Measurements from ENCODE around the gene LBH.

The LBH gene

GRCh38 chr2:30231212-30231995 is at the start of gene LBH:
LBH (plus strand) TSS chr2:30231534; CDS start chr2:30231739, 205 bp downstream.
- peak; percentile 79 for DNase-seq

DNA sequence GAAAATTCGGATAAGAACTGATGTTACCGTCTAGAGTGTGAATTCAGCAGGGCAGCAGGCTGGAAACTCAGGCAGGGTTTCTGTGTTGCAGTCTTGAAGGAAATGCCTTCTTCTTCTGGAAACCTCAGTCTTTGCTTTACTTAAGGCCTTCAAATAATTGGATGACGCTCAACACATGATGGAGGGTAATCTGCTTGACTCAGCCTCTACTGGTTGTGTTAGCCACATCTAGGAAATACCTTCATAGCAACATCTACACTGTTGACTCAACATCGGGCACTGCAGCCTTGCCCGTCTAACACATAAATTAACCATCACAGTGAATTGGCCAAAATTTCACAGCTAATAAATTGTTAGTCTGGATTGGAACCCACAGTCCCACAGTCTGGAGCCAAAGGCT is 47.3 kb upstream of the LBH start:
- DNase-seq = no peak

DNA sequence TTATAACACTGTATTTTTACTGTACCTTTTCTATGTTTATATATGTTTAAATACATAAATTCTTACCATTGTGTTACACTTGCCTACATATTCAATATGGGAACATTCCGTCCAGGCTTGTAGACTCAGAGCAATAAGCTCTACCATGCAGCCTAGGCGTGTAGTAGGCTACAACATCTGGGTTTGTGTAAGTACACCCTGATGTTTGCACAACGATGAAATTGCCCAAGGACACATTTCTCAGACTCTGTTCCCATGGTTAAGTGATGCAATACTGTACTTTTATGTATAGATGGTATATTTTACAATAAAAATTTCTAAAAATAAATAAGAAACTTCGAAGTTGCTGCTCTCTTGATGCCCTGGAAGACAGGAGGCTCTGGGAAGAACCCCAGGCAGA is 46.2 kb upstream of the LBH start:
- DNase-seq = no peak

- no peak for DNase-seq
Observed at GRCh38 chr2:30188292-30188691, 43.0 kb upstream of the LBH start.

GRCh38 chr2:30190637-30191036 is 40.7 kb upstream of the LBH start:
- no peak for DNase-seq

DNA sequence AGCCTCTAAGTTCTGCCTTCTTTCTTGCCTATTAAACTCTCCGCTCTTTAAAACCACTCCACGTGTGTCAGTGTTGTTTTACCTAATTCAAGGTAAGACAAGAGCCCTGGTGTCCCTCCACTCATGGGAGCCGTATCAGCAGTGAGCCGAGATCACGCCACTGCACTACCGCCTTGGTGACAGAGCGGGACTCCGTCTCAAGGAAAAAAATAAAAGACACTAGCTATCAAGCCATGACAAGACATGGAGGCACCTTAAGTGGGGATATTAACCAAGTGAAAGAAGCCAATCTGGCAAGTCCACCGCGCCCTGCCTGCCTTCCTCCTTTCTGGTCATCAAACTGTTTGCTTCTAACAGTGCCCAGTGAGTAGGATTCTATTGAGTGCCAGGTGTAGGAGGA is 40.2 kb upstream of the LBH start:
- no peak for DNase-seq

DNA sequence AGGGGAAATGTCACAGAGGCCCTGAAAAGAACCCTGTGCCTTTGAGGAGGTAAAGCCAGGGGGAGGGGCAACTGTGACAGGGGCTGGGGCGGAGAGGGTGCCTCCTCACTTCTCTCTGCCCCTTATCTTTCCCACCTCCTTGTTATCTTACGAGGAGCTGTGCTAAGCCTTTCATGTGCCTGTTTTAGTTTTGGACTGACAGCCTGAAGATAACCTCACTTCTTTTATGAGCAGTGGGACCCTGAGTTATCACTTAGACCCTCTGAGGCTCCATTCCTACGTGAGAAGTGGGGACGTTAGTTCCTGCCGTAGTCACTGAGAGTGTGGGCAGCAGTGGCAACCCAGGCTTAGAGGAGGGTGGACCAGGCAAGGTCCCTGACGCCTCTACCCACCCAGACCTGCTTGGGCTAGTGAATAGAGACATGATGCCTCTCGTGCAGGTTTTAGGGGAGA is 39.5 kb upstream of the LBH start:
- DNase-seq = no peak

GRCh38 chr2:30192314-30192713 is 39.0 kb upstream of the LBH start:
- no peak for DNase-seq

DNA sequence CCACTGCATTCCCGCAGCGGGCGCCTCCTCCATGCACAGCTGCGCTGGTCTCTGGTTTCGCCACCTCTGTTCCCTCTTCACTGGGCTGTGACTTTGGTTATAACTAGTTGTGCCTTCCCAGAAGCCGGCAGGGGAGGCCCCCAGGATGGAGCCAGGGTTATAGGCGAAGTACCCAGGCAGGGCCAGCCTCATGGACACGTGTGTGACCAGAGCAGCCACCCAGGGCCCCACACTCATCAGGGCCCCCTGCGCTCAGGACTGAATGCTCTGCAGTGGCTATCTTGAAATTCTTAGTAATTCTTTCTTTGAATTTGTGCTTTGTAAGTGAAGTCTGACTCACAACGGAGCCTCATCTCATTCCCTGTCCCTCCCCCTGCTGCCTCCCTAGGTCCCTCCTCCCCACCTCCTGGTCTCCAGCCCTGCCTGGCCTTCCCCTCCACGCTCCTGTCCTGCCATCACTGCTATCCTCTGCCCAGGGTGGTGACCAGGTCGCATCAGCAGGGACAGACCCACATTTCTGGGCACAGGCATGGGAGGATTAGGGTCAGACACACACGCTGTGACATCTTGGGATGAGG is 38.1 kb upstream of the LBH start:
- DNase-seq = no peak

DNA sequence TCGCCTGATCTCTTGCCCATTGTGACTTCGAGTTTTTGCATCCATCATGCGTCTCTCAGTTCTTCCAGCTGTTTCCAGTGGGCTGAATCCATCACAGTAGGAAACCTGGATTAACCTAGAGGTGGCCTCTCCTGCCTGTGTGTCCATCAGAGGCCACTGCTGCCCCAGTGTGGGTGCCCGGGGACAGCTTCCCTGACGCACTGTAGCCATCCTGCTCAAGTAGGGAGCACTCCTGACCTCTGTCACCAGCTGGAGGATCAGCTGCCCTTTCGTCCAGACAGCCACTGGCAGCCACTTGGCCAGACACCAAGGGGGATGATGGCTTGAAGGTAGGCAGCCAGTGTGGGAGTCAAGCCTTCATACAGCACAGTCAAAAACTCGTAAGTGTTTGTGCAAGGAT is 36.9 kb upstream of the LBH start:
- DNase-seq = no peak

GRCh38 chr2:30195016-30195415 is 36.3 kb upstream of the LBH start:
- no peak for DNase-seq

DNA sequence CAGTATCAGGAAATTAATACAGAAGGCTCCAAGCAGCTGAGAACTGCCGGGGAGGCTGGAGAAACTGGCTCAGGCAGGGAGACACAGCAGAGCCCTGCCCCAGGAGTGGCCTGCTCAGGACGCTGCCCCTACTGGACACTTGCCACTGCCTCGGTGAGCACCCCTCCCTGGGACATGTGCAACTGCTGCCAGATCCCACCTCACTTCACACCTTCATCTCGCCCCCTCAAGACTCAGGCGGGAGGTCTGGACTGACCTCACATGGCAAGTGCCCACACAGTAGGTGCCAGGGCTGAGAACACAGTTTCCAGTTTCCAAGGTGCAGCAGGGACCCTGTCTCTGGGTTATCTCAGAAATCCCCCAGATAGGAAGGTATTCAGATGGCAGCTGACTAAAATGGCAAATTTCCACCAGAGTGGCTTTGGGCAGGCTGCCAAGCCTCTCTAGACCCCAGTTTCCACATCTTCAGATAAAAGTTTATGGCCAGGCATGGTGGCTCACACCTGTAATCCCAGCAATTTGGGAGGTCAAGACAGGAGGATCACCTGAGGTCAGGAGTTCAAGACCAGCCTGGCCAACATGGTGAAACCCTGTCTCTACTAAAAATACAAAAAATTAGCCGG is 33.7 kb upstream of the LBH start:
- DNase-seq = no peak

DNA sequence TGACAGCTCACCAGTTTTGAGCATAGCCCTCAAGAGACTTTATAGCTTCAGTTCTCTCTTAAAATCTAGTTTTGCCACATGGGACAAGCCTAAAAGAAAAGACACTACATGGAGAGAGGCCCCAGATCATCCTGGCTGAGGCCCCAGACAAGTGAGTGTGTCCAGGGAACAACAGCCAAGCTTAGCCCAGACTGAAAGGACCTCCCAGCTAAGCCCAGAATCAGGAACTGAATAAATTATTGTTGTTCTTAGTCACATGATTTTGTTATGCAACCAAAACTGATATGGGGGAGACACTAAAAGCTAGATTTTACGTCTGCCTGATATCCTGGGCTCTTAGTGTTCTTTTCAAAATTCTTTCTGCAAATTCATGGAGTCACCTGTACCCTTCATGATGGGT is 29.3 kb upstream of the LBH start:
- no peak for DNase-seq

- no peak for DNase-seq
Observed at GRCh38 chr2:30203156-30203555, 28.2 kb upstream of the LBH start.

DNA sequence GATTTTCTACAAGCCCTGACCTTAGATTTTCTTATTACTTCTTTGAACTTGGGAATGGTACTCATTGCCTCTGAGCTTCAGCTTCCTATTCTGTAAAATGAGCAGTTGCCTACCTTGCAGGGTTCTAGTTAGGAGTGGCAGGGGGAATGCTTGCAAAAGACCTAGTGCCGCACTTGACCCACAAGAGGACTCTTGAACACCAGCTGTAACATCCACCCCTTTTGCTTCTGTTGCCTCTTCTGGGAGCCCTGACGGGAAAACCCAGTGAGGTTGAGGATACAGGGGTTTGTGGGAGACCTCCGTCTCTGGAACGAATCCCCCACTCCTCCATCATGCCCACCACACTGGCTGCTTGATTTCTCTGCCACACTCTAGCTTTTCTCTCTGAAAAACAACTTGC is 27.1 kb upstream of the LBH start:
- DNase-seq = no peak

DNA sequence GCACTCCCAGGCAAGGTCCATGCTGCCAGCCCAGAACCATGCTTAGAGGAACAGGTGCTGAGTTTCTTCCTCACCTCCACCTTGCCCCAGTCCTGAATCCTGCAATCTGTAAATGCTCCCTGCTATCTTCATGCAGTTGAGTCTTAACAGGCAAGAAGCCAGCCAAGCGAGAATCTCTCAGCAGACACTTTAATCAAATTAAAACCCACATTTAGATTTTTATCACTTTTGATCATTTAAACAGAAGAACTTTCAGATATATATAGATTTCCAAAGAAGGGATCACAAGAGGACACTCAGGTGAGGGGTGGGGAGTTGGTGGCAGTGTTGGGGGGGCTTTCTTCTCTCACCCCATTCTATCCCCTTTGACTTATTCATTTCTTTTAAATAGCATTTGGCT is 25.9 kb upstream of the LBH start:
- DNase-seq = no peak

DNA sequence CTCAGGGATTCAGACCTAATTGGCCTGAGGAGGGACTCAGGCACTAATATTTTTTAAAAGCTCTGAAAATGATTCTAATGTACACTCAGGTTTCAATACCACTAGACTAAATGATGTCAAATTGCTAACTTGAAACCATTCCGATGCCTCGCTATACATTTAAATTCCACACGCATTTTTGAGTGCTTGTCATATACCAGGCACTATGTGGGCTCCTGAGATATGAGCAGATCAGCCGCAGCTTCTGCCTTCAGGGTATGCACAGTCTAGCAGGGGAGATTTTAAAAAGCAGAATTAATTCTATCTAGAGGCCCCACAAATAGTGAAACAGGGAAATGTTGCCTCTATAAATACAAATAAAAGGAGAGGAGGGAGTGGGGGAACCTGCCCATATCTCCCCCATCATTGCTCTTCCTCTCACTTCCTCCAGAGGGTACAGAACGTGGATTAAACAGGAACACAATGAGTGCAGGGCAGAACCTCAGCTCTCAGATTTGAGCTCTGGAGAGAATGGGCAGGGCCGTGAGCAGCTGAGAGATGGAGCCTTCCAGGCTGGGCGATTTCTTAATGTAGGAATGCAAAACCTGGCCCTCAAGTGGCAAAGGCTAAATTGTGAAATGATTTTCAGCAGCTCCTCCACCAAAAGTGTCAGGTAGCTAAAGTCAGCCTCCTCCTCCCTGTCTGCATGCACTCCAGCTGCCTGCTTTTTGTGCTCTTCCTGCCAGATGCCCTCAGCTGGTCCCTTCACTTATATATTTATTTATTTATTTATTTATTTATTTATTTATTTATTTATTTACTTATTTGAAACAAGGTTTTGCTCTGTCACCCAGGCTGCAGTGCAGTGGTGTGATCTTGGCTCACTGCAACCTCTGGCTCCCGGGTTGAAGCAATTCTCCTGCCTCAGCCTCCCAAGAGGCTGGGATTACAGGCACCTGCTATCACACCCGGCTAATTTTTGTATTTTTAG is 24.6 kb upstream of the LBH start:
- no peak for DNase-seq

DNA sequence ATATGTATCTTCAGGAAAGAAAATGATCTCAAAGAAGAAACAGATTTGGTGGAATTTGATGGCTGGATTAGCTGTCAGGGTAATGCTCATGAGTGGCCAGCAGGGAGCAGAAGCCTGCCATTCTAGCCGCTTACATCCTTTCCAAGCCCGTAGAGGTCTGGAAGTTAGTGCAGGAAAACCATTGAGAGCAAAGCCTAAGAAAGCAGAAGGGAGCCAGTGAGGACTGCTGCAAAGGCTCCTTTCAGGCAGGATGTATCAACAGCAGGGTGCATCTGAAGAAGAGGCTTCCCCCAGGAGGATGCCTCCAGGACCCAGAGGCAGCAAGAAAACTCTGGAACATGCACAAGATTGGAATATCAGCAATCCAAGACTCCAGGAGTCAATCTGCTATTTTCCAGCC is 22.9 kb upstream of the LBH start:
- DNase-seq = peak; percentile 76

DNA sequence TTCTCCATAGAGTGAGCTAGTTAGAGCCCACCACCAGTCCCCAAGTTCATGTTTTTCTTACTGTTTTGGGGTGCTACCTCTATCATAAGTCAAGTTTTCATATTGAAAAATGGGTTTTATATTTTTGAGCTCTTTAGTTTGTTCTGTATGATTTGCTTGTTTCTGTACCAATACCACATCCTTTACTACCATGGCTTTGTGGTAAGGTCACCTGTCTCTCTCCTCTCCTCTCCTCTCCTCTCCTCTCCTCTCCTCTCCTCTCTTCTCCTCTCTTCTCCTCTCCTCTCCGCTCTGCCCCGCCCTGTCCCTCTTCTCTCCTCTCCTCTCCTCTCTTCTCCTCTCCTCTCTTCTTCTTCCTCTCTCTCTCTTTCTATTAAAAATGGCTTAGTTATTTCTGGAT is 22.1 kb upstream of the LBH start:
- DNase-seq = no peak

DNA sequence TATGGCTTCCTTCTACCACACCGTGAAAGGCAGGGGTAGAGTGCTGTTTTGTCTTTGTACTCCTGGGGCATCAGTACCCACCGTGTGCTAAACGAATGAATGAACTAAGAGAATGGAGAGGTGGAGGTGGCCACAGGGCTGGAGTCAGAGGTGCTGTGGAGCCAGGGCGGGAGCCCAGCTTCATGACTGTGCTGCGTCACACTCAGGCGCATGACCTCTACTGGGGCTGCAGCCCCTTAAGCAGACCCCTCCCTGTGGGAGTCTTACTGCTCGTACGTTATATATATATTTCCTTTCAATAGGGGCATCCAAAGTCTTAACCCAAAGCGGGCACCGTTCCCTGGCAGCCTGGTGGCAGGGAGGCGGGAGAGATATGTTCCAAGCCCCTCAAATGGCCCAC is 18.0 kb upstream of the LBH start:
- no peak for DNase-seq

GRCh38 chr2:30213907-30214463 is 17.3 kb upstream of the LBH start:
- DNase-seq = no peak

GRCh38 chr2:30216157-30216556 is 15.2 kb upstream of the LBH start:
- no peak for DNase-seq

Data from NCI-H345 (cell line).